ENCODE results near the gene PPOX.

Gene PPOX

GRCh38 chr1:161220002-161220401, 53.8 kb downstream of the PPOX start:
- DNase-seq (ENCODE audit: low read depth in 2 of 2) = no peak

Data from stimulated activated CD4-positive, alpha-beta T cell treated with anti-CD3 and anti-CD28 coated beads, Interleukin-1b, Interleukin-23, amount 100 ng/mL, for 1 hour (primary cell).